BE2C (cell line): ENCODE data around the gene COL15A1.

Experiments
- DNase-seq: peaks from one replicate; pipeline ENCODE4 v3.0.0-alpha.2; 2020
- H3K27me3 ChIP-seq: fragments of 250-450 bp; sonication (Bioruptor Pico); 2 replicates; pipeline ENCODE4 v1.5.1; 2020; ENCODE audit warnings: mild to moderate bottlenecking
- H3K36me3 ChIP-seq: fragments of 250-450 bp; sonication (Bioruptor Pico); 2 replicates; pipeline ENCODE4 v1.5.1; 2020; ENCODE audit warnings: mild to moderate bottlenecking
- H3K4me1 ChIP-seq: fragments of 250-450 bp; sonication (Bioruptor Pico); 2 replicates; pipeline ENCODE4 v1.5.1; 2020
- H3K4me3 ChIP-seq: 2 replicates; pipeline ENCODE4 v1.5.1; 2011; ENCODE audit warnings: low read depth, low read length
- H3K9me3 ChIP-seq: fragments of 250-450 bp; sonication (Bioruptor Pico); 2 replicates; pipeline ENCODE4 v1.5.1; 2020
- CTCF ChIP-seq: IDR thresholded peaks from 2 replicates; pipeline ENCODE4 v1.5.1; 2012; ENCODE audit warnings: mild to moderate bottlenecking, low read depth, low read length

The COL15A1 gene

GRCh38 chr9:99063522-99063921 lies 119.8 kb downstream of the COL15A1 start:
- no peaks in the 10 kb centered on the region for H3K4me1 ChIP-seq
- no peak overlapping the region for H3K4me3 ChIP-seq
- H3K27me3 ChIP-seq, result peaks cover 9% of the 10 kb centered on the region; the same call in 1 of the 2 replicates
- no peak for DNase-seq
- no peak for TF ChIP-seq CTCF
- H3K36me3 ChIP-seq, result no peaks in the 10 kb centered on the region
- no peaks in the 10 kb centered on the region for H3K9me3 ChIP-seq

- peaks cover 6% of the 10 kb centered on the region; the same call in 1 of the 2 replicates for H3K27me3 ChIP-seq
- no peak overlapping the region for H3K4me3 ChIP-seq
- H3K4me1 ChIP-seq, result no peaks in the 10 kb centered on the region
- no peak for DNase-seq
- no peaks in the 10 kb centered on the region for H3K9me3 ChIP-seq
- H3K36me3 ChIP-seq, result no peaks in the 10 kb centered on the region
- TF ChIP-seq CTCF, result no peak
Observed at GRCh38 chr9:99066571-99066970, 122.9 kb downstream of the COL15A1 start.

GRCh38 chr9:99069075-99069474 lies 125.4 kb downstream of the COL15A1 start:
- TF ChIP-seq CTCF, result no peak
- Histone ChIP-seq H3K4me1 (no peaks in the 10 kb centered on the region), H3K4me3 (no peak overlapping the region), H3K36me3 (no peaks in the 10 kb centered on the region), H3K9me3 (no peaks in the 10 kb centered on the region), H3K27me3 (no peaks in the 10 kb centered on the region)
- no peak for DNase-seq

- no peaks in the 10 kb centered on the region for H3K9me3 ChIP-seq
- no peaks in the 10 kb centered on the region for H3K4me1 ChIP-seq
- no peak for DNase-seq
- TF ChIP-seq CTCF, result no peak
- H3K27me3 ChIP-seq, result no peaks in the 10 kb centered on the region
- no peak overlapping the region for H3K4me3 ChIP-seq
- H3K36me3 ChIP-seq, result no peaks in the 10 kb centered on the region
Observed at GRCh38 chr9:99069546-99069945, 125.8 kb downstream of the COL15A1 start.

- Histone ChIP-seq H3K36me3 (no peaks in the 10 kb centered on the region), H3K27me3 (no peaks in the 10 kb centered on the region), H3K4me1 (no peaks in the 10 kb centered on the region), H3K9me3 (no peaks in the 10 kb centered on the region), H3K4me3 (no peak overlapping the region)
- peak; percentile 12; the same call in 1 of the 2 replicates for TF ChIP-seq CTCF
- DNase-seq, result no peak
Observed at GRCh38 chr9:99070681-99071080, 127.0 kb downstream of the COL15A1 start.

- DNase-seq, result no peak
- H3K4me3 ChIP-seq, result no peak overlapping the region
- H3K4me1 ChIP-seq, result no peaks in the 10 kb centered on the region
- no peaks in the 10 kb centered on the region for H3K9me3 ChIP-seq
- no peaks in the 10 kb centered on the region for H3K36me3 ChIP-seq
- no peak for TF ChIP-seq CTCF
- no peaks in the 10 kb centered on the region for H3K27me3 ChIP-seq
Observed at GRCh38 chr9:99071313-99072039, 127.8 kb downstream of the COL15A1 start.
